ENCODE data around the gene CTSA.
A peak's percentile ranks its signal among the peaks of the same experiment; 100 is the strongest.

Gene CTSA

GRCh38 chr20:45852326-45852725, 38.8 kb upstream of the CTSA start:
- DNase-seq (ENCODE audit: insufficient read length) = no peak
- FAIRE-seq = no peak
- TF ChIP-seq POLR2AphosphoS5 (IDR thresholded peaks at IDR 0.05; ENCODE audit: low read depth, low read length) (no peak), POLR2A (IDR thresholded peaks at IDR 0.05; ENCODE audit: low read depth, low read length) (no peak), TAF1 (IDR thresholded peaks at IDR 0.05; ENCODE audit: borderline replicate concordance, low read depth, low read length) (no peak)

- TF ChIP-seq TAF1 (IDR thresholded peaks at IDR 0.05; ENCODE audit: borderline replicate concordance, low read depth, low read length) (no peak), POLR2A (IDR thresholded peaks at IDR 0.05; ENCODE audit: low read depth, low read length) (no peak), POLR2AphosphoS5 (IDR thresholded peaks at IDR 0.05; ENCODE audit: low read depth, low read length) (no peak)
Measured at GRCh38 chr20:45853484-45853883, 37.7 kb upstream of the CTSA start.

GRCh38 chr20:45857114-45857881, 33.8 kb upstream of the CTSA start, which contains the start of the genes ACOT8 and ZSWIM3:
TSS of gene ACOT8 (minus strand) at chr20:45857392. CDS start at chr20:45857315, 77 bp downstream.
TSS of gene ZSWIM3 (plus strand) at chr20:45857614. CDS start at chr20:45857826, 212 bp downstream.
- TF ChIP-seq POLR2AphosphoS5 (IDR thresholded peaks at IDR 0.05; ENCODE audit: low read depth, low read length) (peak; percentile 88), TAF1 (IDR thresholded peaks at IDR 0.05; ENCODE audit: borderline replicate concordance, low read depth, low read length) (peak; percentile 97), POLR2A (IDR thresholded peaks at IDR 0.05; ENCODE audit: low read depth, low read length) (peak; percentile 89)
- FAIRE-seq (peak; percentile 93), DNase-seq (ENCODE audit: insufficient read length) (peak; percentile 99)

More at GRCh38 chr20:45853484-45853883, 37.7 kb upstream of the CTSA start:
- FAIRE-seq = no peak
- DNase-seq (ENCODE audit: insufficient read length) = no peak

- TF ChIP-seq POLR2AphosphoS5 (IDR thresholded peaks at IDR 0.05; ENCODE audit: low read depth, low read length) (no peak), TAF1 (IDR thresholded peaks at IDR 0.05; ENCODE audit: borderline replicate concordance, low read depth, low read length) (no peak), POLR2A (IDR thresholded peaks at IDR 0.05; ENCODE audit: low read depth, low read length) (no peak)
- DNase-seq (ENCODE audit: insufficient read length) (peak; percentile 66), FAIRE-seq (no peak)
Measured at GRCh38 chr20:45857882-45858216, 33.3 kb upstream of the CTSA start.

- DNase-seq (ENCODE audit: insufficient read length) = no peak
- no peak for FAIRE-seq
- no peak for TF ChIP-seq POLR2A (IDR thresholded peaks at IDR 0.05; ENCODE audit: low read depth, low read length)
- TF ChIP-seq TAF1 (IDR thresholded peaks at IDR 0.05; ENCODE audit: borderline replicate concordance, low read depth, low read length) = no peak
Measured at GRCh38 chr20:45859916-45860315, 31.2 kb upstream of the CTSA start.

GRCh38 chr20:45860560-45861220, 30.4 kb upstream of the CTSA start:
- DNase-seq (ENCODE audit: insufficient read length) = no peak
- TF ChIP-seq TAF1 (IDR thresholded peaks at IDR 0.05; ENCODE audit: borderline replicate concordance, low read depth, low read length) (no peak), POLR2A (IDR thresholded peaks at IDR 0.05; ENCODE audit: low read depth, low read length) (no peak), POLR2AphosphoS5 (IDR thresholded peaks at IDR 0.05; ENCODE audit: low read depth, low read length) (no peak)
- FAIRE-seq = no peak

- FAIRE-seq (no peak), DNase-seq (ENCODE audit: insufficient read length) (no peak)
- TF ChIP-seq TAF1 (IDR thresholded peaks at IDR 0.05; ENCODE audit: borderline replicate concordance, low read depth, low read length) (no peak), POLR2A (IDR thresholded peaks at IDR 0.05; ENCODE audit: low read depth, low read length) (no peak)
Measured at GRCh38 chr20:45861221-45862075, 29.7 kb upstream of the CTSA start.

GRCh38 chr20:45863543-45864470, 27.3 kb upstream of the CTSA start:
- TF ChIP-seq POLR2AphosphoS5 (IDR thresholded peaks at IDR 0.05; ENCODE audit: low read depth, low read length) = no peak
- no peak for TF ChIP-seq TAF1 (IDR thresholded peaks at IDR 0.05; ENCODE audit: borderline replicate concordance, low read depth, low read length)
- TF ChIP-seq POLR2A (IDR thresholded peaks at IDR 0.05; ENCODE audit: low read depth, low read length) = no peak
- no peak for FAIRE-seq
- no peak for DNase-seq (ENCODE audit: insufficient read length)

GRCh38 chr20:45866454-45866853, 24.7 kb upstream of the CTSA start:
- TF ChIP-seq POLR2A (IDR thresholded peaks at IDR 0.05; ENCODE audit: low read depth, low read length) = no peak
- TF ChIP-seq TAF1 (IDR thresholded peaks at IDR 0.05; ENCODE audit: borderline replicate concordance, low read depth, low read length) = no peak
- FAIRE-seq (no peak), DNase-seq (ENCODE audit: insufficient read length) (no peak)

- DNase-seq (ENCODE audit: insufficient read length) (no peak), FAIRE-seq (no peak)
- TF ChIP-seq TAF1 (IDR thresholded peaks at IDR 0.05; ENCODE audit: borderline replicate concordance, low read depth, low read length) = no peak
Measured at GRCh38 chr20:45867136-45867818, 23.9 kb upstream of the CTSA start.

All from GM12892 (cell line).